H1 (cell line): ENCODE results near the gene DCP1B. TPM values are rescaled to one million over a fixed set of nuclear protein-coding genes. Genes with fewer than 3 reads are reported as not detected.

Experiments
- CTCF ChIA-PET: fragments of 300-600 bp; sonication (Branson Sonifier 250); formaldehyde crosslinking; loops from one replicate; lab custom pipeline; 2021; ENCODE audit not compliant: partially characterized antibody; lab: Charles Lee
- POLR2A ChIA-PET: fragments of 300-600 bp; sonication (Branson Sonifier 250); formaldehyde crosslinking; loops from one replicate; lab custom pipeline; 2021; ENCODE audit warnings: inconsistent platforms; ENCODE audit not compliant: partially characterized antibody; lab: Charles Lee
- DNase-seq, 2 experiments: peaks; one replicate each; pipeline versions ENCODE4 v3.0.0 to v3.0.0-alpha.2; 2010 to 2022; ENCODE audit warnings: low spot score in 2 of 2, low read depth in 1 of 2, mixed read lengths in 1 of 2
- FAIRE-seq: peaks from 2 replicates; lab custom pipeline; 2011; peaks lifted over from hg19 to GRCh38; lab: Jason Lieb, UNC
- H2AFZ ChIP-seq: 2 replicates; pipeline ENCODE4 v1.8.1; 2012; ENCODE audit warnings: low read length, inconsistent platforms
- H2AK5ac ChIP-seq: 2 replicates; pipeline ENCODE4 v1.6.1; 2013; ENCODE audit warnings: low read depth, low read length
- H2BK120ac ChIP-seq: replicated peaks from 2 replicates; pipeline ENCODE3; 2013; ENCODE audit warnings: low read depth, low read length, inconsistent platforms
- H2BK12ac ChIP-seq: 2 replicates; pipeline ENCODE4 v1.6.1; 2013; ENCODE audit warnings: low read depth, low read length
- H2BK15ac ChIP-seq: 2 replicates; pipeline ENCODE4 v1.6.1; 2013; ENCODE audit warnings: low read length
- H2BK20ac ChIP-seq: 2 replicates; pipeline ENCODE4 v1.6.1; 2013; ENCODE audit warnings: low read length
- H2BK5ac ChIP-seq: 2 replicates; pipeline ENCODE4 v1.6.1; 2013; ENCODE audit warnings: low read depth, low read length
- H3K14ac ChIP-seq: 2 replicates; pipeline ENCODE4 v1.6.1; 2013; ENCODE audit warnings: inconsistent platforms; ENCODE audit not compliant: insufficient read length
- H3K18ac ChIP-seq: 2 replicates; pipeline ENCODE4 v1.6.1; 2013; ENCODE audit warnings: low read length; ENCODE audit errors: extremely low read depth
- H3K23ac ChIP-seq: 2 replicates; pipeline ENCODE4 v1.6.1; 2013; ENCODE audit warnings: inconsistent platforms; ENCODE audit not compliant: insufficient read length
- H3K23me2 ChIP-seq: 2 replicates; pipeline ENCODE4 v1.6.1; 2013; ENCODE audit warnings: low read depth, low read length
- H3K27ac ChIP-seq: 2 replicates; pipeline ENCODE4 v1.6.1; 2011; ENCODE audit warnings: low read depth, low read length, inconsistent platforms
- H3K27me3 ChIP-seq, 4 experiments: replicated peaks in 1 of 4; 1 replicate in 1 of 4; 2 replicates in 3 of 4; pipeline versions ENCODE4 v1.6.1 to v1.8.1; 2011 to 2013; ENCODE audit warnings: low read length in 3 of 4, mild to moderate bottlenecking in 3 of 4, inconsistent platforms in 2 of 4, mixed read lengths in 2 of 4, moderate library complexity in 1 of 4; ENCODE audit not compliant: control insufficient read depth in 3 of 4, insufficient read depth in 3 of 4; ENCODE audit errors: extremely low read depth in 1 of 4
- H3K36me3 ChIP-seq, 4 experiments: 2 replicates each; pipeline versions ENCODE4 v1.6.1 to v1.8.1; 2011 to 2013; ENCODE audit warnings: mild to moderate bottlenecking in 4 of 4, low read length in 3 of 4, moderate library complexity in 2 of 4, control low read depth in 1 of 4, inconsistent platforms in 1 of 4; ENCODE audit not compliant: insufficient read depth in 4 of 4, control insufficient read depth in 2 of 4
- H3K4ac ChIP-seq: replicated peaks from 2 replicates; pipeline ENCODE3; 2013; ENCODE audit warnings: low read length, low read depth, mixed read lengths, inconsistent platforms; ENCODE audit not compliant: insufficient read length
- H3K4me1 ChIP-seq, 4 experiments: replicated peaks in 1 of 4; 1 replicate in 1 of 4; 2 replicates in 3 of 4; pipeline versions ENCODE4 v1.6.1 to v1.8.1; 2011 to 2013; ENCODE audit warnings: low read length in 3 of 4, inconsistent platforms in 2 of 4, mixed read lengths in 1 of 4; ENCODE audit not compliant: insufficient read depth in 4 of 4, control insufficient read depth in 3 of 4
- H3K4me2 ChIP-seq, 2 experiments: 2 replicates each; pipeline versions ENCODE4 v1.6.1 to v1.8.1; 2011 to 2013; ENCODE audit warnings: low read depth in 2 of 2, low read length in 2 of 2, control low read depth in 1 of 2, inconsistent platforms in 1 of 2, mild to moderate bottlenecking in 1 of 2; ENCODE audit not compliant: insufficient read depth in 1 of 2
- H3K4me3 ChIP-seq, 4 experiments: fragments of 200-600, 300-600 bp in 1 of 4; sonication (generic), shearing (Covaris generic), sonication (Bioruptor Twin) in 1 of 4; 2 replicates each; pipeline versions ENCODE4 v1.5.1 to v1.8.1; 2011 to 2016; ENCODE audit warnings: low read length in 4 of 4, low read depth in 3 of 4, control low read depth in 2 of 4, inconsistent platforms in 2 of 4, mild to moderate bottlenecking in 2 of 4, mixed read lengths in 1 of 4, moderate library complexity in 1 of 4; ENCODE audit not compliant: insufficient read depth in 2 of 4; ENCODE audit errors: extremely low read depth in 1 of 4
- H3K56ac ChIP-seq: replicated peaks from 2 replicates; pipeline ENCODE3; 2013; ENCODE audit warnings: low read depth, mild to moderate bottlenecking, mixed read lengths, low read length, inconsistent platforms; ENCODE audit not compliant: insufficient read length
- H3K79me1 ChIP-seq: 2 replicates; pipeline ENCODE4 v1.6.1; 2013; ENCODE audit warnings: low read depth, low read length, control low read depth
- H3K79me2 ChIP-seq, 2 experiments: 2 replicates each; pipeline versions ENCODE4 v1.6.1 to v1.8.1; 2012 to 2013; ENCODE audit warnings: low read length in 2 of 2, mild to moderate bottlenecking in 2 of 2, inconsistent platforms in 1 of 2; ENCODE audit not compliant: insufficient read depth in 2 of 2, control insufficient read depth in 1 of 2
- H3K9ac ChIP-seq, 4 experiments: replicated peaks in 1 of 4; 1 replicate in 1 of 4; 2 replicates in 3 of 4; pipeline versions ENCODE4 v1.6.1 to v1.8.1; 2011 to 2013; ENCODE audit warnings: low read depth in 3 of 4, low read length in 3 of 4, control low read depth in 2 of 4, mild to moderate bottlenecking in 2 of 4, moderate library complexity in 2 of 4, inconsistent platforms in 1 of 4; ENCODE audit errors: extremely low read depth in 1 of 4
- H3K9me3 ChIP-seq, 2 experiments: 2 replicates each; pipeline versions ENCODE4 v1.6.1 to v1.8.1; 2012 to 2013; ENCODE audit warnings: mild to moderate bottlenecking in 2 of 2, moderate library complexity in 2 of 2, control low read depth in 1 of 2, inconsistent platforms in 1 of 2, low read depth in 1 of 2, low read length in 1 of 2, mixed read lengths in 1 of 2; ENCODE audit not compliant: insufficient read depth in 2 of 2
- H4K20me1 ChIP-seq, 2 experiments: replicated peaks in 1 of 2; 2 replicates each; pipeline versions ENCODE3 to v1.8.1; 2011 to 2013; ENCODE audit warnings: inconsistent platforms in 2 of 2, low read length in 2 of 2, mild to moderate bottlenecking in 1 of 2; ENCODE audit not compliant: insufficient read depth in 2 of 2, control insufficient read depth in 1 of 2
- H4K5ac ChIP-seq: 2 replicates; pipeline ENCODE4 v1.6.1; 2013; ENCODE audit warnings: low read length, low read depth, mixed read lengths, inconsistent platforms; ENCODE audit not compliant: insufficient read length
- H4K8ac ChIP-seq: 2 replicates; pipeline ENCODE4 v1.8.0; 2013; ENCODE audit warnings: mild to moderate bottlenecking, moderate library complexity, low read length, inconsistent platforms; ENCODE audit not compliant: insufficient read depth; ENCODE audit errors: extremely low read depth
- H4K91ac ChIP-seq: replicated peaks from 2 replicates; pipeline ENCODE3; 2013; ENCODE audit warnings: low read length, mixed read lengths, inconsistent platforms; ENCODE audit not compliant: insufficient read length
- CTBP2 ChIP-seq: IDR thresholded peaks from 2 replicates; pipeline ENCODE4 v1.7.0; 2011; ENCODE audit warnings: borderline replicate concordance, mild to moderate bottlenecking, moderate library complexity, mixed read lengths, low read length; ENCODE audit not compliant: insufficient read depth, insufficient read length
- EGR1 ChIP-seq: IDR thresholded peaks from 2 replicates; pipeline ENCODE4 v1.6.1; 2011; ENCODE audit warnings: low read depth, low read length, borderline replicate concordance
- EZH2 ChIP-seq: fragments of 200-600 bp; sonication (generic); IDR thresholded peaks from 2 replicates; pipeline ENCODE4 v1.7.1; 2012; ENCODE audit warnings: low read depth, mild to moderate bottlenecking, moderate library complexity, low read length, inconsistent platforms; ENCODE audit not compliant: severe bottlenecking
- HDAC2 ChIP-seq, 2 experiments: fragments of 300-600 bp in 1 of 2; sonication (generic) in 1 of 2; IDR thresholded peaks; 2 replicates each; pipeline ENCODE4 v1.6.1; 2011 to 2012; ENCODE audit warnings: low read depth in 2 of 2, low read length in 2 of 2, mild to moderate bottlenecking in 2 of 2, moderate library complexity in 2 of 2, borderline replicate concordance in 1 of 2, inconsistent platforms in 1 of 2
- RNF2 ChIP-seq: fragments of 200-900, 300-1000 bp; sonication (generic); IDR thresholded peaks from 2 replicates; pipeline ENCODE4 v1.7.1; 2016; ENCODE audit warnings: borderline replicate concordance, low read depth, mild to moderate bottlenecking, antibody characterized with exemption, low read length; ENCODE audit not compliant: poor library complexity, severe bottlenecking; ENCODE audit errors: missing control alignments
- SAP30 ChIP-seq: fragments of 300-600 bp; sonication (generic); IDR thresholded peaks from 2 replicates; pipeline ENCODE4 v1.7.1; 2012; ENCODE audit warnings: low read length, moderate library complexity, mild to moderate bottlenecking, inconsistent platforms; ENCODE audit not compliant: insufficient read depth, insufficient replicate concordance
- WGBS, 2 experiments: shearing (Covaris generic) in 1 of 2; methylation state at CpG; one replicate each; pipeline versions ENCODE4 v1.1.6 to v1.1.7; 2013 to 2015; ENCODE audit warnings: low lambda C conversion rate in 2 of 2, mixed read lengths in 2 of 2, inconsistent platforms in 1 of 2, low coverage in 1 of 2, missing lambda C conversion rate in 1 of 2; ENCODE audit not compliant: insufficient replicate concordance in 2 of 2, insufficient coverage in 1 of 2, insufficient read length in 1 of 2; ENCODE audit errors: extremely low coverage in 1 of 2, missing lambda C conversion rate in 1 of 2; 5-methylcytosine and 5-hydroxymethylcytosine counted together
- polyA plus RNA-seq, 7 experiments: library from polyadenylated mRNA; depleted of rRNA in 3 of 7; stranded (reverse) in 5 of 7; unstranded in 2 of 7; fragments of >200 nt in 5 of 7; fragments of 200-250 nt in 2 of 7; gene quantifications; 1 replicate in 5 of 7; 2 replicates in 1 of 7; 4 replicates in 1 of 7; pipeline versions ENCODE4 v1.2.1 to v1.2.3, GENCODE V29; 2011 to 2013; ENCODE audit warnings: missing spikeins in 2 of 7, mixed read lengths in 2 of 7
- total RNA-seq: library from RNA; stranded (reverse); fragmentation: NEBNext Ultra II Directional; extraction: Animal tissue kit (Norgen Biotek cat#: 25700); gene quantifications from 2 replicates; pipeline ENCODE4 v1.2.1, GENCODE V29; 2021
- TF ChIP-seq, protein P1 (sequence below): IDR thresholded peaks from 2 replicates; pipeline ENCODE4 v1.6.1; 2011; ENCODE audit warnings: low read length, improper control_type of control experiment

The DCP1B gene
- total and polyA plus RNA-seq, 2 of the 8 experiments (the other 6 are each of a cell fraction or from before 2014, with no cell fraction given), result 14.8 to 29.0 TPM

DNA sequence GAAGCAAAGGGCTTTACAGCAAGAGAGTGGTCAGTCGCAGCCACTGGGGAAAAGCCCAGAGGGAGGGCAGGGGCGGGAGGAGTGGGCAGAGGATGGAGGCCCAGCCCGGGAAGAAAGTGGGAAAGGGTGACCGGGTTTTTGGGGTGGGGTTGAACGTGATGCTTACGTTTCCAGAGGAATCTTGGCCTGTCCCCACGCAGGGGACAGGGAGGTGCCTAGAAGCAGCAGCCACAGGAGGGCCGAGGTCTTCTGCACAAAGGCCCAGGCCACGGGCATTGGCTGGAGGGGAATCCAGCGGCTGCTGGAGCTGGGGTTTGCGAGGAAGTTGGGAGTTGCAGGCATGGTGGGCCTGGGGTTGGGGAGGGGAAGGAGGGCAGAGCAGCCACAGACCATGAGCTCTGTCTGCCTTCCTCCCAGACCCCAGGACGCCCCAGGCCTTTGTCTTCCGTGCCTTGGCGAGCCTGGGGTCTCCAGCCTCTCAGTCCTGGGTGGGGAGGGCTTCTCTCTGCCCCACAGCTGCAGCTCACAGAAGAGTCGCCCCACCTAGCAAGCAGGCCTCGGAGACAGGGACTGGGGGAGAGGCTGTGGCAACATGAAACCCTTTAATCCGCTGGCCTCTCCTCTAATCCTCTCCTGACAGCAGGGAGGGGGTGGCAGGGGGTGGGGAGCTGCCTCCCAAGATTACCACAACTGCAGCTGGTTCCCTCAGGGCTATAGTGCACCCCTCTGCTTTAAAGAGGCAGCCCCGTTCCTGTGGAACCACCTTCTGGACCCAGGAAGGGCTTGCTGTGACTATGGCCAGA is 86.0 kb downstream of the DCP1B start, which contains the start of gene CACNA2D4:
TSS of gene CACNA2D4 (minus strand) at position 572 of the 803 bp plus-strand sequence. CDS start at position 393, 179 bp downstream.
- H3K23ac ChIP-seq, result no peak within 1 kb of the TSS
- H2BK15ac ChIP-seq, result 0 out of 2 replicates have a peak within 1 kb of the TSS, but pooled peaks have one; percentile 46
- peak within 1 kb of the TSS in 1 of 2 experiments; percentile 42; a peak in 1 of 4 replicates for H3K4me2 ChIP-seq
- H4K91ac ChIP-seq, result peak within 1 kb of the TSS; percentile 72
- H3K79me1 ChIP-seq, result no peaks in the 10 kb centered on the region
- no peak within 1 kb of the TSS for H2BK5ac ChIP-seq
- H4K8ac ChIP-seq, result peak within 1 kb of the TSS; percentile 81
- H3K14ac ChIP-seq, result no peak within 1 kb of the TSS
- no peak within 1 kb of the TSS for H4K5ac ChIP-seq
- peak within 1 kb of the TSS; percentile 78; the same call in 1 of the 2 replicates for H2AFZ ChIP-seq
- 73% methylated on average over 15 of the region's 18 CpGs; no CpG with 5 or more reads in 1 of the 2 experiments for WGBS, 2 experiments
- FAIRE-seq, result no peak
- POLR2A ChIA-PET, result interaction anchor here (1.7 kb wide), 1 partner anchor 99 kb away, joined by 3 read pairs; no protein-coding TSS in a partner anchor
- H3K9me3 ChIP-seq, result no peaks in the 10 kb centered on the region
- no peak within 1 kb of the TSS for H3K4ac ChIP-seq
- no peaks in the 10 kb centered on the region for H3K79me2 ChIP-seq
- TF ChIP-seq HDAC2 (IDR thresholded peaks at IDR 0.05; ENCODE audit: borderline replicate concordance in 1 of 2, low read depth in 2 of 2, low read length in 2 of 2), result no peak
- no peak for TF ChIP-seq EZH2
- no peak for TF ChIP-seq SAP30
- no peak for TF ChIP-seq RNF2
- TF ChIP-seq EGR1, result no peak
- no peak for TF ChIP-seq CTBP2
- TF ChIP-seq, protein P1, sequence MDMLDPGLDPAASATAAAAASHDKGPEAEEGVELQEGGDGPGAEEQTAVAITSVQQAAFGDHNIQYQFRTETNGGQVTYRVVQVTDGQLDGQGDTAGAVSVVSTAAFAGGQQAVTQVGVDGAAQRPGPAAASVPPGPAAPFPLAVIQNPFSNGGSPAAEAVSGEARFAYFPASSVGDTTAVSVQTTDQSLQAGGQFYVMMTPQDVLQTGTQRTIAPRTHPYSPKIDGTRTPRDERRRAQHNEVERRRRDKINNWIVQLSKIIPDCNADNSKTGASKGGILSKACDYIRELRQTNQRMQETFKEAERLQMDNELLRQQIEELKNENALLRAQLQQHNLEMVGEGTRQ, result no peak
- peak in 1 of 2 experiments; percentile 47 for DNase-seq
- H3K4me1 ChIP-seq, result peaks cover 0 to 11% (median 7%) of the 10 kb centered on the region in 4 experiments; a peak in 6 of 7 replicates
- no peak within 1 kb of the TSS for H2BK12ac ChIP-seq
- no peak within 1 kb of the TSS for H3K9ac ChIP-seq
- H3K23me2 ChIP-seq, result no peaks in the 10 kb centered on the region
- no peaks in the 10 kb centered on the region for H4K20me1 ChIP-seq
- no peak within 1 kb of the TSS for H2BK120ac ChIP-seq
- no peak within 1 kb of the TSS; the same call in 1 of the 2 replicates for H3K18ac ChIP-seq
- H3K36me3 ChIP-seq, result no peaks in the 10 kb centered on the region
- no peak within 1 kb of the TSS for H3K56ac ChIP-seq
- H3K4me3 ChIP-seq, result no peak within 1 kb of the TSS
- CTCF ChIA-PET, result interaction anchor here (0.6 to 5.0 kb wide), 9 partner anchors 22 to 373 kb away, joined by 3 to 26 read pairs (median 3); no protein-coding TSS in a partner anchor
- no peak within 1 kb of the TSS for H2AK5ac ChIP-seq
- H2BK20ac ChIP-seq, result no peak within 1 kb of the TSS
- no peaks in the 10 kb centered on the region for H3K27me3 ChIP-seq
- no peak within 1 kb of the TSS for H3K27ac ChIP-seq
